ENCODE results near the gene KLHL22.

The KLHL22 gene

GRCh38 chr22:20428496-20429253, 66.9 kb downstream of the KLHL22 start:
- no peak for TF ChIP-seq CTCF (IDR thresholded peaks at IDR 0.05; ENCODE audit: borderline replicate concordance, control extremely low read depth, extremely low read depth, insufficient read depth, missing control alignments)
- in situ Hi-C loops (cut with MboI; ENCODE audit: low sequenced_read_pairs, unreplicated experiment): no loop called here
- peak; percentile 42 for DNase-seq (ENCODE audit: low spot score)

DNA sequence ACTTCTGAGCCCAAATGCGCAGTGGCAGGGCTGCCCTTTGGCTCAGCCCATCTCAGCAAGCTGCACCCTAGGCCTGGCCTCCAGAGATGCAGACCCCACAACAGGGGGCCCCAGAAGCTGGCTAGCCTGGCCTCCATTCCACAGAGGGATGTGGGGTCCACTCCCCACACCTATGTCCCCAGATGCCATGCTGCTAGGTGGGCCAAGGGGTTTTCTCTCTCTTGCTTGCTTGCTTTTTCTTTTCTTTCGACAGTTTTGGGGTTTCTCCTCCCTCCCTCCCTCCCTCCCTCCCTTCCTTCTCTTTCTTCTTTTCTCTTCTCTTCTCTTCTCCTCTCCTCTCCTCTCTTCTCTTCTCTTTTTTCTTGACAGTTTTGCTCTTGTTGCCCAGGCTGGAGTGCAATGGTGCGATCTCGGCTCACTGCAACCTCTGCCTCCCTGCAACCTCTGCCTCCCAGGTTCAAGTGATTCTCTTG, 67.6 kb downstream of the KLHL22 start:
- peak; percentile 26 for DNase-seq (ENCODE audit: low spot score)
- in situ Hi-C loops (cut with MboI; ENCODE audit: low sequenced_read_pairs, unreplicated experiment): no loop called here
- no peak for TF ChIP-seq CTCF (IDR thresholded peaks at IDR 0.05; ENCODE audit: borderline replicate concordance, control extremely low read depth, extremely low read depth, insufficient read depth, missing control alignments)

GRCh38 chr22:20427104-20427944, 68.3 kb downstream of the KLHL22 start:
- in situ Hi-C loops (cut with MboI; ENCODE audit: low sequenced_read_pairs, unreplicated experiment): no loop called here
- no peak for TF ChIP-seq CTCF (IDR thresholded peaks at IDR 0.05; ENCODE audit: borderline replicate concordance, control extremely low read depth, extremely low read depth, insufficient read depth, missing control alignments)
- peak; percentile 23 for DNase-seq (ENCODE audit: low spot score)

DNA sequence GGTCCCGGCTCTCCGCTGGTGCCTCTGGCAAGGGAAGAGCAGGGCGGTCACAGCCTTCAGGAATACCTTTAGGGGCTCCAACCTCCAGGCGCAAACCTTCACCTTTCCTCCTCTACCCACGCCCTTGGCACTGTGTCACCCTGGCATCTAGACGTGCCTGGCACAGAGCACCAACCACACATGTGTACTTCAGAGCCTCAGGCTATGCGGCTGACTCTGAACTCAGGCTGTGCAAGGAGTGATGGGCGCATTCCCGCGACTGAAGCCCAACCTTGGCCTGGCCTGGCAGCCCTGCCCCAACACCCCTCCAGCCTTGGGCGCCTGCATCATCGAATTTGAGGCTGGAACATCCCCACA, 69.4 kb downstream of the KLHL22 start:
- no peak for TF ChIP-seq CTCF (IDR thresholded peaks at IDR 0.05; ENCODE audit: borderline replicate concordance, control extremely low read depth, extremely low read depth, insufficient read depth, missing control alignments)
- in situ Hi-C loops (cut with MboI; ENCODE audit: low sequenced_read_pairs, unreplicated experiment): no loop called here
- DNase-seq (ENCODE audit: low spot score): no peak

DNA sequence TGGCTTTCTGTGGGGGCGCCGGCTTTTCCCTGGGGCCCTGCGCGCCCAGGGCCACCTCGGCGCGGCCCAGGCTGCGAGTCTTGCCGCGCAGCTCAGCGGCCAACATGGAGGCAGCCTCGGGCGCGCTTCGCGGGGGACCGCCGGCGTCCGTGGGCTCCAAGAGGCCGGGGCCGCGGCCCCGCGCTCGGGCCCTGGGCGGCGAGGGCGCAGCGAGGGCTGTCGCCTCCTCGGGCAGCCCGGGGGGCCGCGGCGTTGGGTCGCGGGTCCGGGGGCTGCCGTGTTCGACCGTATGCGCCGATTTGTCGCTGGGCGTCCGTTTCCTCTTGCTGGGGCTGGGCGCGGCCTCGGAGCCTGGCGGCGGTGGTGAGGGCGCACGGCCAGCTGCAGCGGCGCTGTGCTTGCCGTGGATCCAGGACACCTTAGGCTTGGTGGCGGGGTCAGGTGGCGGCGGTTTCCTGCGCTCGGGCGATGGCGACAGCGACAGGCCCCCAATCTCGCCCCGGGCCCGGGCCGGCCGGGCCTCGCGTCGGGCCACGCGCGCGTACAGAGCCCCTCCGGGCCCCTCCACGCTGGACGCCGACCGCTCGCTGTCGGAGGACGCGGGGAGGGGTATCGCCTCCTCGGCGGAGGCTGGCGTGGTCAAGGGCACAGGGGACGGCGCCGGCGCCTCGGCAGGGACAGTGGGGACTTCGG, 69.9 kb downstream of the KLHL22 start:
- no peak for DNase-seq (ENCODE audit: low spot score)
- in situ Hi-C loops (cut with MboI; ENCODE audit: low sequenced_read_pairs, unreplicated experiment): no loop called here
- no peak for TF ChIP-seq CTCF (IDR thresholded peaks at IDR 0.05; ENCODE audit: borderline replicate concordance, control extremely low read depth, extremely low read depth, insufficient read depth, missing control alignments)

- no peak for TF ChIP-seq CTCF (IDR thresholded peaks at IDR 0.05; ENCODE audit: borderline replicate concordance, control extremely low read depth, extremely low read depth, insufficient read depth, missing control alignments)
- in situ Hi-C loops (cut with MboI; ENCODE audit: low sequenced_read_pairs, unreplicated experiment): no loop called here
- DNase-seq (ENCODE audit: low spot score): no peak
Observed at GRCh38 chr22:20424932-20425565, 70.5 kb downstream of the KLHL22 start.
